ENCODE data around the gene ALMS1. TPM values are rescaled to one million over a fixed set of nuclear protein-coding genes. Genes with fewer than 3 reads are reported as not detected.

Gene ALMS1
- total RNA-seq, 2 donors from 2014 or later, result 18.5 to 69.3 TPM

GRCh38 chr2:73610111-73610510 lies 224.5 kb downstream of the ALMS1 start:
- Histone ChIP-seq H3K4me3 (no peak overlapping the region), H3K27me3 (replicated peaks; ENCODE audit: insufficient read depth) (no peaks in the 10 kb centered on the region), H3K36me3 (no peaks in the 10 kb centered on the region), H3K4me1 (replicated peaks) (no peaks in the 10 kb centered on the region), H3K9me3 (no peaks in the 10 kb centered on the region), H3K27ac (no peak overlapping the region)
- no peak for TF ChIP-seq POLR2A (IDR thresholded peaks at IDR 0.05)
- TF ChIP-seq POLR2AphosphoS5 (IDR thresholded peaks at IDR 0.05), result no peak
- no peak for TF ChIP-seq CTCF (IDR thresholded peaks at IDR 0.05)
- intact Hi-C loops (cut with DNase I), result no loop called here
- no peak for DNase-seq (ENCODE audit: low spot score)
- WGBS, result 75% methylated on average over 3 of the region's 3 CpGs

DNA sequence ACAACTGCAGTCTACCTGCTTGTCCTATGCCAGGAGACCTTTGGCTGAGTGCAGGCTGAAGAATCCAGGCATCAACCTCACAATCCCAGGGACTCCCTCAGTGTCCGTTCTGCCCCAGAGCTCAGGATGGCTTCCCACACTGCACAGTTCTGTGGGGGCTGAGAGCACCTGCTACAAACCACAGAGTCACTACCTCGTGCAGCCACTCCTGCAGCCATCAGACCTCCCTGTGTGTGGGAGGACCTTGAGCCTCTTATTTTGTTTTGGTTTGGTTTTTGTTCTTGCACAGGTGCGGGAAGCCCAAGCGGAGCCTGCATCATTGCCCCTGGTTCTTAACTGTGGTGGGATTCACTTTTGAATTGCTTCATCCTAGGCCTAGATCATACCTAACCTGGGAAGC lies 225.6 kb downstream of the ALMS1 start:
- TF ChIP-seq CTCF (IDR thresholded peaks at IDR 0.05), result no peak
- no peak for TF ChIP-seq POLR2A (IDR thresholded peaks at IDR 0.05)
- no peak for TF ChIP-seq POLR2AphosphoS5 (IDR thresholded peaks at IDR 0.05)
- 74% methylated on average over 4 of the region's 4 CpGs for WGBS
- intact Hi-C loops (cut with DNase I), result no loop called here

DNA sequence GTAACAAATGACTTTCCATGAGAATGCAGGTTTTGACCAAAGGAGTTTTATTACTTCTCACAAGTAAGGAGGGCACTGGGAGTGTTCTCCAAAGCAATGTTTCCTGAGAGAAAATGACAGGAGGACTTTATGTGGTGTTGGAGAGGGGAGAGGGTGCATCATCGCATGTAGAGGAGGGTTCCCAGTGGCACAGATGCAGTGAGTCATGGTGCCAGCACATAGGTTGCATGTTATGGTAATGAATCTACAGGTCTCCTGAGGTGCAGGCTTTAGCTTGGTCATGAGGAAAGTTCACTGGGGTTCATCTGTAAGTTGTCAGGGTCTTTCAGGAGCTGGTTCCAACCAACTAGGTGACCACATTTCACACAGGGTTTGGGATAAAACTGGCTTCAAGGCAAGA lies 226.2 kb downstream of the ALMS1 start:
- no peak for DNase-seq (ENCODE audit: low spot score)
- WGBS, result 73% methylated on average over 1 of the region's 1 CpG
- H3K27ac ChIP-seq, result no peak overlapping the region
- no peak for TF ChIP-seq CTCF (IDR thresholded peaks at IDR 0.05)
- no peak for TF ChIP-seq POLR2AphosphoS5 (IDR thresholded peaks at IDR 0.05)
- TF ChIP-seq POLR2A (IDR thresholded peaks at IDR 0.05), result no peak
- intact Hi-C loops (cut with DNase I), result no loop called here
- no peaks in the 10 kb centered on the region for H3K4me1 ChIP-seq (replicated peaks)
- no peaks in the 10 kb centered on the region for H3K36me3 ChIP-seq
- H3K4me3 ChIP-seq, result no peak overlapping the region
- no peaks in the 10 kb centered on the region for H3K9me3 ChIP-seq
- H3K27me3 ChIP-seq (replicated peaks; ENCODE audit: insufficient read depth), result no peaks in the 10 kb centered on the region

More for the DNA sequence above, 225.6 kb downstream of the ALMS1 start:
- no peak for DNase-seq (ENCODE audit: low spot score)
- H3K9me3 ChIP-seq, result no peaks in the 10 kb centered on the region
- no peak overlapping the region for H3K27ac ChIP-seq
- no peaks in the 10 kb centered on the region for H3K27me3 ChIP-seq (replicated peaks; ENCODE audit: insufficient read depth)
- no peak overlapping the region for H3K4me3 ChIP-seq
- no peaks in the 10 kb centered on the region for H3K4me1 ChIP-seq (replicated peaks)
- no peaks in the 10 kb centered on the region for H3K36me3 ChIP-seq

DNA sequence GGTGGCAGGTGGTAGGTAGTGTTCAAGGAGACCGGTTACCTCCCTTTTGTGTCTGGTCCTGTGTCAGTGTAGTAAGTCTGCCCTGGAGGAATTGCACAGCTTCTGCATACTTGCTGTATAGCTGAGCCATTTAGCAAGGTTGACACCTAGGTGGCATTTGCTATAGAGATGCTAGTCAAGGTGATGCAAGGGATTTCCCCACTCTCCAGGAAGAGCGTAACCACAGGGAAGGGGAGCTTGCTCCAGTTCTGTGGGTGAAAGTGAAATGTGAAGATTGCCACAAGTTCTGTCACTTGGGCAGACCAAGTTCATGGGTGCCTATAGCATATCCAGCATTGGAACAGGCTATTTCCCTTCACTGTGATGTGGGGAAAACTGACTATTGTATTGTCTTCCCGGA lies 228.5 kb downstream of the ALMS1 start:
- no peak for TF ChIP-seq CTCF (IDR thresholded peaks at IDR 0.05)
- no peak for TF ChIP-seq POLR2A (IDR thresholded peaks at IDR 0.05)
- TF ChIP-seq POLR2AphosphoS5 (IDR thresholded peaks at IDR 0.05), result no peak
- 93% methylated on average over 3 of the region's 3 CpGs for WGBS
- Histone ChIP-seq H3K4me3 (no peak overlapping the region), H3K36me3 (no peaks in the 10 kb centered on the region), H3K9me3 (no peaks in the 10 kb centered on the region), H3K27me3 (replicated peaks; ENCODE audit: insufficient read depth) (no peaks in the 10 kb centered on the region), H3K27ac (no peak overlapping the region), H3K4me1 (replicated peaks) (no peaks in the 10 kb centered on the region)
- DNase-seq (ENCODE audit: low spot score), result no peak
- intact Hi-C loops (cut with DNase I), result no loop called here

GRCh38 chr2:73614997-73615396 lies 229.4 kb downstream of the ALMS1 start:
- H3K4me1 ChIP-seq (replicated peaks), result no peaks in the 10 kb centered on the region
- H3K9me3 ChIP-seq, result no peaks in the 10 kb centered on the region
- intact Hi-C loops (cut with DNase I), result no loop called here
- H3K4me3 ChIP-seq, result no peak overlapping the region
- no peak overlapping the region for H3K27ac ChIP-seq
- H3K27me3 ChIP-seq (replicated peaks; ENCODE audit: insufficient read depth), result no peaks in the 10 kb centered on the region
- no peaks in the 10 kb centered on the region for H3K36me3 ChIP-seq
- TF ChIP-seq CTCF (IDR thresholded peaks at IDR 0.05), result no peak
- no peak for TF ChIP-seq POLR2AphosphoS5 (IDR thresholded peaks at IDR 0.05)
- no peak for TF ChIP-seq POLR2A (IDR thresholded peaks at IDR 0.05)
- no peak for DNase-seq (ENCODE audit: low spot score)
